H1 (cell line): Measurements from ENCODE around the gene MAPK8IP3. TPM values are rescaled to one million over a fixed set of nuclear protein-coding genes. Genes with fewer than 3 reads are reported as not detected.

Experiments
- CTCF ChIA-PET: fragments of 300-600 bp; sonication (Branson Sonifier 250); formaldehyde crosslinking; loops from one replicate; lab custom pipeline; 2021; ENCODE audit not compliant: partially characterized antibody; lab: Charles Lee
- POLR2A ChIA-PET: fragments of 300-600 bp; sonication (Branson Sonifier 250); formaldehyde crosslinking; loops from one replicate; lab custom pipeline; 2021; ENCODE audit warnings: inconsistent platforms; ENCODE audit not compliant: partially characterized antibody; lab: Charles Lee
- DNase-seq, 2 experiments: peaks; one replicate each; pipeline versions ENCODE4 v3.0.0 to v3.0.0-alpha.2; 2010 to 2022; ENCODE audit warnings: low spot score in 2 of 2, low read depth in 1 of 2, mixed read lengths in 1 of 2
- FAIRE-seq: peaks from 2 replicates; lab custom pipeline; 2011; peaks lifted over from hg19 to GRCh38; lab: Jason Lieb, UNC
- H2AFZ ChIP-seq: 2 replicates; pipeline ENCODE4 v1.8.1; 2012; ENCODE audit warnings: low read length, inconsistent platforms
- H2AK5ac ChIP-seq: 2 replicates; pipeline ENCODE4 v1.6.1; 2013; ENCODE audit warnings: low read depth, low read length
- H2BK120ac ChIP-seq: replicated peaks from 2 replicates; pipeline ENCODE3; 2013; ENCODE audit warnings: low read depth, low read length, inconsistent platforms
- H2BK12ac ChIP-seq: 2 replicates; pipeline ENCODE4 v1.6.1; 2013; ENCODE audit warnings: low read depth, low read length
- H2BK15ac ChIP-seq: 2 replicates; pipeline ENCODE4 v1.6.1; 2013; ENCODE audit warnings: low read length
- H2BK20ac ChIP-seq: 2 replicates; pipeline ENCODE4 v1.6.1; 2013; ENCODE audit warnings: low read length
- H2BK5ac ChIP-seq: 2 replicates; pipeline ENCODE4 v1.6.1; 2013; ENCODE audit warnings: low read depth, low read length
- H3K14ac ChIP-seq: 2 replicates; pipeline ENCODE4 v1.6.1; 2013; ENCODE audit warnings: inconsistent platforms; ENCODE audit not compliant: insufficient read length
- H3K18ac ChIP-seq: 2 replicates; pipeline ENCODE4 v1.6.1; 2013; ENCODE audit warnings: low read length; ENCODE audit errors: extremely low read depth
- H3K23ac ChIP-seq: 2 replicates; pipeline ENCODE4 v1.6.1; 2013; ENCODE audit warnings: inconsistent platforms; ENCODE audit not compliant: insufficient read length
- H3K23me2 ChIP-seq: 2 replicates; pipeline ENCODE4 v1.6.1; 2013; ENCODE audit warnings: low read depth, low read length
- H3K27ac ChIP-seq: 2 replicates; pipeline ENCODE4 v1.6.1; 2011; ENCODE audit warnings: low read depth, low read length, inconsistent platforms
- H3K27me3 ChIP-seq, 4 experiments: replicated peaks in 1 of 4; 1 replicate in 1 of 4; 2 replicates in 3 of 4; pipeline versions ENCODE4 v1.6.1 to v1.8.1; 2011 to 2013; ENCODE audit warnings: low read length in 3 of 4, mild to moderate bottlenecking in 3 of 4, inconsistent platforms in 2 of 4, mixed read lengths in 2 of 4, moderate library complexity in 1 of 4; ENCODE audit not compliant: control insufficient read depth in 3 of 4, insufficient read depth in 3 of 4; ENCODE audit errors: extremely low read depth in 1 of 4
- H3K36me3 ChIP-seq, 4 experiments: 2 replicates each; pipeline versions ENCODE4 v1.6.1 to v1.8.1; 2011 to 2013; ENCODE audit warnings: mild to moderate bottlenecking in 4 of 4, low read length in 3 of 4, moderate library complexity in 2 of 4, control low read depth in 1 of 4, inconsistent platforms in 1 of 4; ENCODE audit not compliant: insufficient read depth in 4 of 4, control insufficient read depth in 2 of 4
- H3K4ac ChIP-seq: replicated peaks from 2 replicates; pipeline ENCODE3; 2013; ENCODE audit warnings: low read length, low read depth, mixed read lengths, inconsistent platforms; ENCODE audit not compliant: insufficient read length
- H3K4me1 ChIP-seq, 4 experiments: replicated peaks in 1 of 4; 1 replicate in 1 of 4; 2 replicates in 3 of 4; pipeline versions ENCODE4 v1.6.1 to v1.8.1; 2011 to 2013; ENCODE audit warnings: low read length in 3 of 4, inconsistent platforms in 2 of 4, mixed read lengths in 1 of 4; ENCODE audit not compliant: insufficient read depth in 4 of 4, control insufficient read depth in 3 of 4
- H3K4me2 ChIP-seq, 2 experiments: 2 replicates each; pipeline versions ENCODE4 v1.6.1 to v1.8.1; 2011 to 2013; ENCODE audit warnings: low read depth in 2 of 2, low read length in 2 of 2, control low read depth in 1 of 2, inconsistent platforms in 1 of 2, mild to moderate bottlenecking in 1 of 2; ENCODE audit not compliant: insufficient read depth in 1 of 2
- H3K4me3 ChIP-seq, 4 experiments: fragments of 200-600, 300-600 bp in 1 of 4; sonication (generic), shearing (Covaris generic), sonication (Bioruptor Twin) in 1 of 4; 2 replicates each; pipeline versions ENCODE4 v1.5.1 to v1.8.1; 2011 to 2016; ENCODE audit warnings: low read length in 4 of 4, low read depth in 3 of 4, control low read depth in 2 of 4, inconsistent platforms in 2 of 4, mild to moderate bottlenecking in 2 of 4, mixed read lengths in 1 of 4, moderate library complexity in 1 of 4; ENCODE audit not compliant: insufficient read depth in 2 of 4; ENCODE audit errors: extremely low read depth in 1 of 4
- H3K56ac ChIP-seq: replicated peaks from 2 replicates; pipeline ENCODE3; 2013; ENCODE audit warnings: low read depth, mild to moderate bottlenecking, mixed read lengths, low read length, inconsistent platforms; ENCODE audit not compliant: insufficient read length
- H3K79me1 ChIP-seq: 2 replicates; pipeline ENCODE4 v1.6.1; 2013; ENCODE audit warnings: low read depth, low read length, control low read depth
- H3K79me2 ChIP-seq, 2 experiments: 2 replicates each; pipeline versions ENCODE4 v1.6.1 to v1.8.1; 2012 to 2013; ENCODE audit warnings: low read length in 2 of 2, mild to moderate bottlenecking in 2 of 2, inconsistent platforms in 1 of 2; ENCODE audit not compliant: insufficient read depth in 2 of 2, control insufficient read depth in 1 of 2
- H3K9ac ChIP-seq, 4 experiments: replicated peaks in 1 of 4; 1 replicate in 1 of 4; 2 replicates in 3 of 4; pipeline versions ENCODE4 v1.6.1 to v1.8.1; 2011 to 2013; ENCODE audit warnings: low read depth in 3 of 4, low read length in 3 of 4, control low read depth in 2 of 4, mild to moderate bottlenecking in 2 of 4, moderate library complexity in 2 of 4, inconsistent platforms in 1 of 4; ENCODE audit errors: extremely low read depth in 1 of 4
- H3K9me3 ChIP-seq, 2 experiments: 2 replicates each; pipeline versions ENCODE4 v1.6.1 to v1.8.1; 2012 to 2013; ENCODE audit warnings: mild to moderate bottlenecking in 2 of 2, moderate library complexity in 2 of 2, control low read depth in 1 of 2, inconsistent platforms in 1 of 2, low read depth in 1 of 2, low read length in 1 of 2, mixed read lengths in 1 of 2; ENCODE audit not compliant: insufficient read depth in 2 of 2
- H4K20me1 ChIP-seq, 2 experiments: replicated peaks in 1 of 2; 2 replicates each; pipeline versions ENCODE3 to v1.8.1; 2011 to 2013; ENCODE audit warnings: inconsistent platforms in 2 of 2, low read length in 2 of 2, mild to moderate bottlenecking in 1 of 2; ENCODE audit not compliant: insufficient read depth in 2 of 2, control insufficient read depth in 1 of 2
- H4K5ac ChIP-seq: 2 replicates; pipeline ENCODE4 v1.6.1; 2013; ENCODE audit warnings: low read length, low read depth, mixed read lengths, inconsistent platforms; ENCODE audit not compliant: insufficient read length
- H4K8ac ChIP-seq: 2 replicates; pipeline ENCODE4 v1.8.0; 2013; ENCODE audit warnings: mild to moderate bottlenecking, moderate library complexity, low read length, inconsistent platforms; ENCODE audit not compliant: insufficient read depth; ENCODE audit errors: extremely low read depth
- H4K91ac ChIP-seq: replicated peaks from 2 replicates; pipeline ENCODE3; 2013; ENCODE audit warnings: low read length, mixed read lengths, inconsistent platforms; ENCODE audit not compliant: insufficient read length
- E2F6 ChIP-seq: IDR thresholded peaks from 2 replicates; pipeline ENCODE4 v1.6.1; 2012; ENCODE audit warnings: inconsistent platforms
- KDM4A ChIP-seq: IDR thresholded peaks from one replicate; pipeline ENCODE4 v1.7.1; 2012; ENCODE audit warnings: low read depth, mild to moderate bottlenecking, moderate library complexity, low read length, inconsistent platforms; ENCODE audit not compliant: severe bottlenecking
- PHF8 ChIP-seq: fragments of 200-600 bp; sonication (generic); conservative IDR thresholded peaks from 2 replicates; pipeline ENCODE4 v1.7.1; 2012; ENCODE audit warnings: low read depth, mild to moderate bottlenecking, inconsistent platforms, low read length, moderate library complexity
- TBP ChIP-seq: IDR thresholded peaks from 2 replicates; pipeline ENCODE4 v1.6.1; 2011; ENCODE audit warnings: low read depth, low read length, improper control_type of control experiment
- TEAD4 ChIP-seq: IDR thresholded peaks from 2 replicates; pipeline ENCODE4 v1.6.1; 2012; ENCODE audit warnings: low read depth, low read length, inconsistent platforms, mixed read lengths
- ZNF274 ChIP-seq: IDR thresholded peaks from 2 replicates; pipeline ENCODE4 v1.7.0; 2012; ENCODE audit warnings: low read length, borderline replicate concordance; ENCODE audit errors: extremely low read depth
- WGBS, 2 experiments: shearing (Covaris generic) in 1 of 2; methylation state at CpG; one replicate each; pipeline versions ENCODE4 v1.1.6 to v1.1.7; 2013 to 2015; ENCODE audit warnings: low lambda C conversion rate in 2 of 2, mixed read lengths in 2 of 2, inconsistent platforms in 1 of 2, low coverage in 1 of 2, missing lambda C conversion rate in 1 of 2; ENCODE audit not compliant: insufficient replicate concordance in 2 of 2, insufficient coverage in 1 of 2, insufficient read length in 1 of 2; ENCODE audit errors: extremely low coverage in 1 of 2, missing lambda C conversion rate in 1 of 2; 5-methylcytosine and 5-hydroxymethylcytosine counted together
- polyA plus RNA-seq, 7 experiments: library from polyadenylated mRNA; depleted of rRNA in 3 of 7; stranded (reverse) in 5 of 7; unstranded in 2 of 7; fragments of >200 nt in 5 of 7; fragments of 200-250 nt in 2 of 7; gene quantifications; 1 replicate in 5 of 7; 2 replicates in 1 of 7; 4 replicates in 1 of 7; pipeline versions ENCODE4 v1.2.1 to v1.2.3, GENCODE V29; 2011 to 2013; ENCODE audit warnings: missing spikeins in 2 of 7, mixed read lengths in 2 of 7
- total RNA-seq: library from RNA; stranded (reverse); fragmentation: NEBNext Ultra II Directional; extraction: Animal tissue kit (Norgen Biotek cat#: 25700); gene quantifications from 2 replicates; pipeline ENCODE4 v1.2.1, GENCODE V29; 2021

The MAPK8IP3 gene
- total and polyA plus RNA-seq, 2 of the 8 experiments (the other 6 are each of a cell fraction or from before 2014, with no cell fraction given): 16.9 to 43.4 TPM

- H3K4me2 ChIP-seq: no peak overlapping the region
- no peak overlapping the region for H2BK20ac ChIP-seq
- no peak overlapping the region for H2BK5ac ChIP-seq
- H2BK12ac ChIP-seq: no peak overlapping the region
- no peak overlapping the region for H3K4me3 ChIP-seq
- H3K23me2 ChIP-seq: no peaks in the 10 kb centered on the region
- no peak overlapping the region for H4K91ac ChIP-seq
- H2BK15ac ChIP-seq: no peak overlapping the region
- H3K18ac ChIP-seq: no peak overlapping the region
- FAIRE-seq: no peak
- WGBS, 2 experiments: 84% methylated on average over 10 of the region's 10 CpGs; no CpG with 5 or more reads in 1 of the 2 experiments
- no peaks in the 10 kb centered on the region for H3K36me3 ChIP-seq
- no peak for TF ChIP-seq ZNF274
- no peak for TF ChIP-seq TEAD4
- no peak for TF ChIP-seq PHF8
- TF ChIP-seq E2F6: no peak
- no peak for TF ChIP-seq TBP
- TF ChIP-seq KDM4A: no peak
- H3K4me1 ChIP-seq: no peaks in the 10 kb centered on the region
- POLR2A ChIA-PET: interaction anchor here (1.5 kb wide), 1 partner anchor 26 kb away, joined by 3 read pairs; the partner anchor contains the start of genes FAHD1 and HAGH
- H3K56ac ChIP-seq: no peak overlapping the region
- no peaks in the 10 kb centered on the region for H4K20me1 ChIP-seq
- H3K9ac ChIP-seq: no peak overlapping the region
- no peaks in the 10 kb centered on the region for H3K79me1 ChIP-seq
- no peaks in the 10 kb centered on the region for H3K27me3 ChIP-seq
- H3K27ac ChIP-seq: no peak overlapping the region
- no peaks in the 10 kb centered on the region for H3K79me2 ChIP-seq
- H3K4ac ChIP-seq: no peak overlapping the region
- peaks cover 29 to 35% of the 10 kb centered on the region in 2 experiments for H3K9me3 ChIP-seq
- DNase-seq: no peak
- H4K5ac ChIP-seq: no peak overlapping the region
- H2BK120ac ChIP-seq: no peak overlapping the region
- CTCF ChIA-PET: interaction anchor here (0.7 kb wide), 1 partner anchor 123 kb away, joined by 3 read pairs; no protein-coding TSS in a partner anchor
- no peak overlapping the region for H3K14ac ChIP-seq
- no peak overlapping the region for H2AK5ac ChIP-seq
- H4K8ac ChIP-seq: no peak overlapping the region
- no peak overlapping the region for H2AFZ ChIP-seq
- no peak overlapping the region for H3K23ac ChIP-seq
These were observed 94.7 kb downstream of the MAPK8IP3 start for GRCh38 chr16:1800701-1801100.
